Measurements from ENCODE around the gene FFAR3.

FFAR3 gene

GRCh38 chr19:35331551-35332214 lies 26.6 kb upstream of the FFAR3 start:
- no peak for DNase-seq

- no peak for DNase-seq
Measured at GRCh38 chr19:35332817-35333216, 25.4 kb upstream of the FFAR3 start.

- no peak for DNase-seq
Measured at GRCh38 chr19:35334144-35334753, 24.0 kb upstream of the FFAR3 start.

- no peak for DNase-seq
Measured at GRCh38 chr19:35336166-35336955, 21.9 kb upstream of the FFAR3 start.

GRCh38 chr19:35337097-35337983 lies 20.9 kb upstream of the FFAR3 start:
- no peak for DNase-seq

GRCh38 chr19:35337984-35338296 lies 20.3 kb upstream of the FFAR3 start:
- DNase-seq: no peak

- DNase-seq: no peak
Measured at GRCh38 chr19:35340431-35340830, 17.8 kb upstream of the FFAR3 start.

- no peak for DNase-seq
Measured at GRCh38 chr19:35341006-35341405, 17.3 kb upstream of the FFAR3 start.

GRCh38 chr19:35341565-35342225 lies 16.6 kb upstream of the FFAR3 start:
- DNase-seq: no peak

- no peak for DNase-seq
Measured at GRCh38 chr19:35342430-35342829, 15.8 kb upstream of the FFAR3 start.

- no peak for DNase-seq
Measured at GRCh38 chr19:35344511-35345031, 13.7 kb upstream of the FFAR3 start.

- no peak for DNase-seq
Measured at GRCh38 chr19:35345671-35346111, 12.6 kb upstream of the FFAR3 start.

- DNase-seq: peak; percentile 72
Measured at GRCh38 chr19:35346193-35347052, 11.8 kb upstream of the FFAR3 start.

- peak; percentile 27 for DNase-seq
Measured at GRCh38 chr19:35347171-35347929, 10.9 kb upstream of the FFAR3 start, which contains the start of gene FFAR1. FFAR1 (plus strand) TSS chr19:35347902; CDS start chr19:35351552, 3,650 bp downstream.

GRCh38 chr19:35347930-35348298 lies 10.3 kb upstream of the FFAR3 start:
- no peak for DNase-seq

GRCh38 chr19:35348911-35349611 lies 9.2 kb upstream of the FFAR3 start:
- no peak for DNase-seq

- DNase-seq: no peak
Measured at GRCh38 chr19:35349614-35350521, 8.4 kb upstream of the FFAR3 start.

GRCh38 chr19:35350591-35350990 lies 7.7 kb upstream of the FFAR3 start:
- DNase-seq: no peak
